ENCODE measurements around the gene MCRIP2. TPM values are rescaled to one million over a fixed set of nuclear protein-coding genes. Genes with fewer than 3 reads are reported as not detected.

Gene MCRIP2
- total RNA-seq, 2 donors from 2014 or later: 92.8 to 117 TPM

DNA sequence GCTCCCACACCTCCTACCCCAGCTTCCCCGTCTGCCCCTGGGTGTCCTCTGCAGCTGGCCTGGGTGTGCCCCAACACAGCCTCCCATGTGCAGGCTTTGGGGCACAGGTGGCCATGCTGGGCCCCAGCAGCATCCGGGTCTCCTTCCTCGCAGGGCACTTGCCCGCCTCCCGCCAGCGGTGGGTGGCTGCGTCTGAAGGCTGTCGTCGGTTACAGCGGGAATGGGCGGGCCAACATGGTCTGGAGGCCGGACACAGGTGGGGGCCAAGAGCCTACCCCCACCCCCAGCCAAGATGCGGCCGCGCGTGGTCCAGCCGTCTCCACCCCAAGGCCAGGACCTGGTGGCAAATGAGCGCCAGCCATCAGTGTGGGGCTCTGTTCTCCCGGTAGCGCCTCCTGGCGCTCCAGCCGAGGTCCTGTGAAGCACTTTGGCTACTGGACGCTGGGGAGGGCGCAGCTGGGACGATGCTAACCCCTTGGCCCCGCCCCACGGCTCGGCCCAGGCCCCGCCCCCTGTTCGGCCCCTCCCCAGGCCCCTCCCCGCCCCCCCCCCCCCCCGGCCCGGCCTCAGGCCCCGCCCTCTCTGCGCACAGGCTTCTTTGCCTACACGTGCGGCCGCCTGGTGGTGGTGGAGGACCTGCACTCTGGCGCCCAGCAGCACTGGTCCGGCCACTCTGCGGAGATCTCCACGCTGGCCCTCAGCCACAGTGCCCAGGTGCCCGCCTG, 19.0 kb downstream of the MCRIP2 start:
- ATAC-seq (peak; percentile 79 to 90), DNase-seq (peak; percentile 92)
- intact Hi-C loops (cut with DNase I): loop anchor here in 1 of 2 donors (5.0 kb wide), 1 partner anchor 88 kb away; no protein-coding TSS in a partner anchor

DNA sequence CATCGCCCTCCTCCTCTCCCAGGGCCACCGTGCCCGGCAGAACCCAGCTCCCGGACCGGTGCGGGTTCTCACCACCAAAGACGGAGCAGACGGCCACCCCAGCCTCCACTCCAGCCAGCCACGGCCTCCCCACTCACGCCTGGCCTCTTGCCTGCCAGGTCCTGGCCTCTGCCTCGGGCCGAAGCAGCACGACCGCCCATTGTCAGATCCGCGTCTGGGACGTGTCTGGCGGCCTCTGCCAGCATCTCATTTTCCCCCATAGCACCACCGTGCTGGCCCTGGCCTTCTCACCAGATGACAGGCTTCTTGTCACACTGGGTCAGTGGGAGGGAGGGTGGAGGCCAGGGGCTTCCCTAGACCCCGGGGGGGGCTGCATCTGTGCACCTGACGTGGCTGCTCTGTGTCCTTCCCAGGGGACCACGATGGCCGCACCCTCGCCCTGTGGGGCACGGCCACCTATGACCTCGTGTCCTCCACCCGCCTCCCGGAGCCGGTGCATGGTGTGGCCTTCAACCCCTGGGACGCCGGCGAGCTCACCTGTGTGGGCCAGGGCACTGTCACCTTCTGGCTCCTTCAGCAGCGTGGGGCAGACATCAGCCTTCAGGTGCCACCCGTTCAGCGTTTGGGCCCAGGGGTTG, 19.7 kb downstream of the MCRIP2 start:
- intact Hi-C loops (cut with DNase I): loop anchor here in 1 of 2 donors (5.0 kb wide), 1 partner anchor 89 kb away; no protein-coding TSS in a partner anchor
- DNase-seq: no peak
- ATAC-seq: no peak

DNA sequence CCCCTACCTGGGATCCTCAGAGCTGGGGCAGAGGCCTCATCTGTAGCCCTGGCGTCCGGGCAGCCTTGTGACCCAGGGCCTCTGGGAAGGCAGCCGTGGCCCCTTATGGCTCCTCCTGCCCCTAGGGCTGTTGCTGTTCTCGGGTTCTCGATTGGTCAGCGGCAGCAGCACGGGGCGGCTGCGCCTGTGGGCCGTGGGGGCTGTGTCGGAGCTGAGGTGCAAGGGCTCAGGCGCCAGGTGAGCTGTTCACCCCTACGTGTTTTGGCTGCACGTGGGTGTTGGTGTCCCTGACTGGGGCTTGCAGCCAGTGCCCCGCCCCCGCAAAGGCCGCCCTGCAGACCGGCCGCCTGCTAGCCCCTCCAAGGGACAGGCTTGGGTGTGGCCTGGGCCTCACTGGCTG, 20.5 kb downstream of the MCRIP2 start:
- intact Hi-C loops (cut with DNase I): loop anchor here in 1 of 2 donors (5.0 kb wide), 1 partner anchor 90 kb away; no protein-coding TSS in a partner anchor
- ATAC-seq: no peak

DNA sequence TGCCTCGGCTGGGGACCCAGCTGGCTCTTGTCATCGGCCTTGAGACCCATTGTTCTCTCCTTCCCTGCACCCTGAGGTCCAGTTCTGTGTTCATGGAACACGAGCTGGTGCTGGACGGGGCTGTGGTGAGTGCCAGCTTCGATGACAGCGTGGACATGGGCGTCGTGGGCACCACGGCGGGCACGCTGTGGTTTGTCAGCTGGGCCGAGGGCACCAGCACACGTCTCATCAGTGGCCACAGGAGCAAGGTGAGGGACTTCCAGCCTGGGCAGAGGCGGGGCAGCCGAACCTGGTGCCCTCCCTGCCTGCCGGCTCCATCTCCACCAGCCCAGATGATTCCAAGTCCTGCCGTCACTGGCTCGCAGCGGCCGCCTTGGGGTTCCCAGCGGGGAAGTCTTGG, 21.0 kb downstream of the MCRIP2 start:
- ATAC-seq (no peak), DNase-seq (no peak)
- intact Hi-C loops (cut with DNase I): loop anchor here in 1 of 2 donors (5.0 kb wide), 1 partner anchor 90 kb away; no protein-coding TSS in a partner anchor

More for the DNA sequence above, 20.5 kb downstream of the MCRIP2 start:
- DNase-seq: no peak

DNA sequence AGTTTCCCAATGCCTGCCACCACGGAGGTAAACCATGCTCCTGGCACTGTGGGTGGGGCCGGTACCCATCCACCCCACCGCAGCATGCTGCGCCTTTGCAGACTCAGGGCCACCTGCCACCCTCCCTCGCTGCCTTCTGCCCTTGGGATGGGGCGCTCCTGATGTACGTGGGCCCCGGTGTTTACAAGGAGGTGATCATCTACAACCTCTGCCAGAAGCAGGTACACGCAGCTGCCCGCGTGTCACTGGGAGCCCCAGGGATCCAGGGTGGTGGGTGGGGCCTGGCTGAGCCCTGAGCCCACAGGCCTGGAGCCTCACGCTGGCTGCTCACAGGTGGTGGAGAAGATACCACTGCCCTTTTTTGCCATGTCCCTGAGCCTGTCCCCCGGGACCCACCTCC, 24.9 kb downstream of the MCRIP2 start:
- ATAC-seq (no peak), DNase-seq (no peak)
- intact Hi-C loops (cut with DNase I): loop anchor here in 1 of 2 donors (5.0 kb wide), 1 partner anchor 84 kb away; no protein-coding TSS in a partner anchor

DNA sequence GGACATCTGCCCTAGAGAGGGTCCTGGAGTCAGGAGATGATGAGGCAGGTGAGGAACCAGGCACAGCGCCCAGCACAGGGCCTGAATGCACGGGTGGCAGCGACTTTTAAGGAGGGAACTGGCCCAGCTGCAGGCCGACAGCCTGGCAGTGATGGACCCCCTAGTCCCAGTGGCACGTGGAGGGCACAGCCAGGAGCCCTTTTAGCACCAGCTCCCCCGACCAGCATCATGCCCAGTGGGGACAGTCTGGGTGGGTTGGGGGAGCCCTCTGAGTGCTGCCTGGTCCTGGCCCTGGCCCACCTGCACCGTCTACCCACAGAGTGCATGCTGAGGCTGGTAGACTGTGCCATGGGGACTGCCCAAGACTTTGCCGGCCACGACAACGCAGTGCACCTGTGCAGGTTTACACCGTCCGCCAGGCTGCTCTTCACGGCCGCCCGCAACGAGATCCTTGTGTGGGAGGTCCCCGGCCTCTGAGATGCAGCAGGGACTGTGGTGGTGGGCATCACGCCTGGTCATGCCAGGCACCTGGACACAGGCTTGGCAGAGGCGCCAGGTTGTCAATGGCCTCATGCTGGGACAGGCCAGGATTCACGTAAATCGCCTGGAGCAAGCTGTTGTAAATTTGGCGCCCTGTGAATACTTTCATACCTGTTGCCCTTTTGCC, 25.6 kb downstream of the MCRIP2 start:
- ATAC-seq (no peak), DNase-seq (no peak)
- intact Hi-C loops (cut with DNase I): loop anchor here in 1 of 2 donors (5.0 kb wide), 1 partner anchor 85 kb away; no protein-coding TSS in a partner anchor

DNA sequence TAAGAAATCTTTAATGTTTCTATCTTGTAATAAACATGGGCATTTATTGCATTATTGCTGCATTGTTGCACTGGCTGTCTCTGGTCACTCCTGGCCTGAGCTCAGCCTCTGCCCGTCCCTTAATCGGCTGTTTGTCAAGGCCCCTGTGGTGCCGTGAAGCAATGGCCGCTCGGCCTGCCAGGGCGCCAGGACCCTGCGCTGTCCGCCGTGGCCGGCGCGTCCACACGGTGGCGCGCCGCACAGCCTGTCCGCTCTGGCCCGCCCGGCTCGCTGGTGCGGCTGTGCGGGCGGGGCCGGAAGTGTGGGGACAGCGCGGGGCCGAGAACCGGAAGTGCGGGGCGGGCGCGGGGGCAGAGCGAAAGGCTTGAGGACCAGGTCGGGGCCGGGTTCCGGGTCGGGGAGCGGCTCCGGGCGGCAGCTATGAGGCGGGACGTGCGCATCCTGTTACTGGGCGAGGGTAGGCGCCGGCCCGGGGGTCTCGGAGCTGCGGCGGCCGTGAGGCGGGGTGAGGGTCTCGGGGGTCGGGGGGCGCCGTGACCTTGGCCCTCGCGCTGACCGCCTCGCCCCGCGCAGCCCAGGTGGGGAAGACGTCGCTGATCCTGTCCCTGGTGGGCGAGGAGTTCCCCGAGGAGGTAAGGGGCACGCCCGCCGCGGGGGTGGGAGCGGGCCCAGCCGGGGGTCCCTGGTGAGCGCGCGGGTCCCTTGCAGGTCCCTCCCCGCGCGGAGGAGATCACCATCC, 26.3 kb downstream of the MCRIP2 start, which contains the start of gene RHOT2:
TSS of gene RHOT2 (plus strand) at position 353 of the 739 bp plus-strand sequence. CDS start at position 421, 68 bp downstream.
- intact Hi-C loops (cut with DNase I): loop anchor here in 1 of 2 donors (5.0 kb wide), 1 partner anchor 86 kb away; no protein-coding TSS in a partner anchor
- DNase-seq: peak; percentile 95
- peak; percentile 92 to 97 for ATAC-seq

DNA sequence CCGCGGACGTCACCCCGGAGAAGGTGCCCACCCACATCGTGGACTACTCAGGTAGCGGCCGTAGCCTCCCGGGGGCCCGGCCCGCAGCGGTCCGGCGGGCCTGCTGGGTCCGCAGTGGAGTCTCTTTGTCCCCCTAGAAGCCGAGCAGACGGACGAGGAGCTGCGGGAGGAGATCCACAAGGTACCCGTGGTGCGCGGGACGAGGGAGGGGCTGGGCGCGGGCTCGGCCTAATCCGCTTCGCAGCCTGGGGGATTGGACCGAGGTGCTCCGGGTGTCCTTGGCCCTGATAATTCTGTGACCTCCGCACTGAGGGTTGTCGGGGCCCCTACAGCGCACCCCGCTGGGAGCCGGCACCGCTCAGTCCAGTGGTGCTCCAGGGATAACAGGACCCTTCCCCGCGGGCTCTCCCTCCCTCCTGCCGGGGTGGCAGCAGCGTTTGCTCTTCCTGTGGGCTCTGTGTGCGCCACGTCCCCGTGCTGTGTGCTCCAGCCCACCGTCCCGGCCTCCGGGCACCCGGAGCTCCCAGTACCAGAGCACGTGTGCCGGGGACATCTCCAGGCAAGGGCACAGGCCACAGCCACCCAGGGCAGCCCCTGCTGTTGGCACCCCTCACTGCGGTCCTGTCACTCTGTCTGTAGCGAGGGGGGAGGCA, 27.0 kb downstream of the MCRIP2 start:
- ATAC-seq (peak; percentile 3 to 11), DNase-seq (no peak)
- intact Hi-C loops (cut with DNase I): loop anchor here in 1 of 2 donors (5.0 kb wide), 1 partner anchor 86 kb away; no protein-coding TSS in a partner anchor

DNA sequence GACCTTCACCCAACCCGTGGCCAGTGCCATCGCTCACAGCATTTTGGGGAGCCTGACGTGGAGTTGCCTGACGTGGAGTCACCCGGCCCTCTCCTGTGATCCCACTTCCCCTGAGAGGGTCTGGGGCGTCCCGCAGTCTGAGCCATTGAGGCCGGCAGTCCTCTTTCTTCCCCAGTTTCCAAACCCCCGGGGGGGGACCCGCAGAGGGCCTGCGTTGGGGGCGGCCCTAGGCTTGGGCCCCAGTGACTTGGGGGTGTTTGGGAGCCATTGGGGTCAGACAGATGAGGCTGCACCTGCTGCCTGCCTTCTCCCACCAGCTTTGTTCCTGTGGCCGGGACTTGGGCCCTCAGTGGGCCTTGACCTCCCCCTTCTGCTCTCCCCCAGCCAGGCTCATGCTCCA, 28.0 kb downstream of the MCRIP2 start:
- no peak for DNase-seq
- ATAC-seq: no peak
- intact Hi-C loops (cut with DNase I): loop anchor here in 1 of 2 donors (5.0 kb wide), 1 partner anchor 87 kb away; no protein-coding TSS in a partner anchor

DNA sequence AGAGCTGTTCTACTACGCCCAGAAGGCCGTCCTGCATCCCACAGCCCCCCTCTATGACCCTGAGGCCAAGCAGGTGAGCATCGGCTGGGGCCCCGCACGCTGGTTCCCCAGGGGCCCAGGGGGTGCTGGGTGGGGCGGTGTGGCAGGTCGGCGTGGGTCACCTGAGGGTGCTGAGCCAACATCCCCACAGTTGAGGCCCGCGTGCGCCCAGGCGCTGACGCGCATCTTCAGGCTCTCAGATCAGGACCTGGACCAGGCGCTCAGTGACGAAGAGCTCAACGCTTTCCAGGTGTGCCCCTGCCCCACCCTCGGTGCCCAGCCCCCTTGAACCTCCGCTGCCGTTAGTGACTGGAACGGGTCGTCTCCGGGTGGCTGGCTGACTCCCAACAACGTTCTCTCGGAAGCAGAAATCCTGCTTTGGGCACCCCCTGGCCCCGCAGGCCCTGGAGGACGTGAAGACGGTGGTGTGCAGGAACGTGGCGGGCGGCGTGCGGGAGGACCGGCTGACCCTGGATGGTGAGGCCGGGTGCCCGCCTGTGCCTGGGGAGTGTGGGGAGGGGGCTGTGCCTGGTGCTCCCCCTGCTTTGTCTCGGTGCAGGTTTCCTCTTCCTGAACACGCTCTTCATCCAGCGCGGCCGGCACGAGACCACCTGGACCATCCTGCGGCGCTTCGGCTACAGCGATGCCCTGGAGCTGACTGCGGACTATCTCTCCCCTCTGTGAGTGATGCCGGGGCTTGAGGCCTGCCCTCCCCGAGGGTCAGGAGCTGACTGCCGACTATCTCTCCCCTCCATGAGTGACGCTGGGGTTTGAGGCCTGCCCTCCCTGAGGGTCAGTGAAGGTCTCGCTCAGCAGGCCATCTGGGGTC, 29.1 kb downstream of the MCRIP2 start:
- intact Hi-C loops (cut with DNase I): no loop called here
- ATAC-seq: no peak
- no peak for DNase-seq

DNA sequence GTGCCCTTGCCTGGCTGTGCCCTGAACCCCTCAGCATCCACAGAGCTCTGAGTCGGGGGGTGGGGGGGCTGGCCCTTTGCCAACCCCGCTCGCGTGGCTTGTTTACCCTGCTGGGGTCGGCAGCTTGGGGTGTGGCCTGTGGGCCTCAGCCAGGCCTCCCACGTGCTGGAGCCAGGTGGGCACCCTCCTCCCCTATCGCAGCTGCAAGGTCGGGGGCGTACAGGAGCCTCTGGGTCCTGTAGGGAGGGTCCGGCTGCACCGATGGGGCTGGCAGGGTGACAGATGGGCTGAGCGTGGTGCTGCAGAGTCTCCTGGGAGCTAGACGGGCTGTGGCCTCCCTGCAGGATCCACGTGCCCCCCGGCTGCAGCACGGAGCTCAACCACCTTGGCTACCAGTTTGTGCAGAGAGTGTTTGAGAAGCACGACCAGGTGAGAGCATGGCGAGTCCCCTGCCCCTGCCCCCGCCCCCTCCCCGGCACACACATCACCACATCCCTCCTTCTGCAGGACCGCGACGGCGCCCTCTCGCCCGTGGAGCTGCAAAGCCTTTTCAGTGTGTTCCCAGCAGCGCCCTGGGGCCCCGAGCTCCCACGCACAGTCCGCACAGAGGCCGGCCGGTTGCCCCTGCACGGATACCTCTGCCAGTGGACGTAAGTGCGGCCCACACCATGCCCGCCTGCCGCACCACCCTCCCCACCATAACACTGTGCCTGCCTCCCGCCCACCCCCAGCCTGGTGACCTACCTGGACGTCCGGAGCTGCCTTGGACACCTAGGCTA, 29.9 kb downstream of the MCRIP2 start:
- DNase-seq: no peak
- no peak for ATAC-seq
- intact Hi-C loops (cut with DNase I): no loop called here

DNA sequence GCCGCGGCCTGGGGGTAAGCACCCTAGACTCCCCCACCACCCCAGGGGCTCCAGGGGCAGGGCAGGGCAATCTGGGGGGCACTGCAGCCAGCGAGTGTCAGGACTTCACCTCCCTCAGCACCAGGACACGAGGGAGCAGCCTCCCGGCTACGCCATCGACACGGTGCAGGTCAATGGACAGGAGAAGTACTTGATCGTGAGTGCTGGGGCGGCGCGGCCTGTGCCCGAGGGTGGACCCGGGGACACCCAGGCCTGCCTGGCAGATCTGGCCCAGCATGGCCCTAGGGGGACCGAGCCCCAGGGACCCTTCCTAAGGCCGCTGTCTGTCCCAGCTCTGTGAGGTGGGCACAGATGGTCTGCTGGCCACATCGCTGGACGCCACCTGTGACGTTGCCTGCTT, 30.7 kb downstream of the MCRIP2 start:
- intact Hi-C loops (cut with DNase I): no loop called here
- ATAC-seq (no peak), DNase-seq (no peak)

DNA sequence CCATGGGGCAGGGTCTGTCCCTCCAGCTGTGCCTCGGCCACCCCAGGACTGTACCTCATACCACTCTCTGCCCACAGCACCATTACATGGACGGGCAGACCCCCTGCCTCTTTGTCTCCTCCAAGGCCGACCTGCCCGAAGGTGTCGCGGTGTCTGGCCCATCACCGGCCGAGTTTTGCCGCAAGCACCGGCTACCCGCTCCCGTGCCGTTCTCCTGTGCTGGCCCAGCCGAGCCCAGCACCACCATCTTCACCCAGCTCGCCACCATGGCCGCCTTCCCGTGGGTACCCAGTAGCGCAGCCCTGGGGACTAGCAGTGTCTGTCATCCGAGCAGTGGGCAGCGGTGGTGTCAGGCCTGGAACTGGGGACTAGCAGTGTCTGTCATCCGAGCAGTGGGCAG, 31.2 kb downstream of the MCRIP2 start:
- DNase-seq: no peak
- ATAC-seq: no peak
- intact Hi-C loops (cut with DNase I): no loop called here

DNA sequence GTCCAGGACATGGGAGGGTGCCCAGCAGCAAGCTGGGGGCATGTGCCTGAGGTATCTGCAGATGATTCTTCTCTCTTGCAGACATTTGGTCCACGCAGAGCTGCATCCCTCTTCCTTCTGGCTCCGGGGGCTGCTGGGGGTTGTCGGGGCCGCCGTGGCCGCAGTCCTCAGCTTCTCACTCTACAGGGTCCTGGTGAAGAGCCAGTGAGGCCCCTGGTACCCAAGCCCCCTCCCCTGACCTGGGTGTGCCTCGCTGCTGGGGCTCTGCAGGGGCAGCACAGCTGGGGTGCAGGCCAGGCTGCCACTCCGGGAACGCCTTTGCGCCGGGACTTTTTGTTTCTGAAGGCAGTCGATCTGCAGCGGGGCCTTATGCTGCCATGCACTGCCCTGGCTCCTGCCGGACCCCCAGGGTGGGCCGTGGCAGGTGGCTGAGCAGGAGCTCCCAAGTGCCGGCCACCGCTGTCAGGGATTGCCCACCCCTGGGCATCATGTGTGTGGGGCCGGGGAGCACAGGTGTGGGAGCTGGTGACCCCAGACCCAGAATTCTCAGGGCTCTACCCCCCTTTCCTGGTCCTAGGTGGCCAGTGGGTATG, 31.9 kb downstream of the MCRIP2 start:
- ATAC-seq: no peak
- intact Hi-C loops (cut with DNase I): no loop called here
- no peak for DNase-seq

DNA sequence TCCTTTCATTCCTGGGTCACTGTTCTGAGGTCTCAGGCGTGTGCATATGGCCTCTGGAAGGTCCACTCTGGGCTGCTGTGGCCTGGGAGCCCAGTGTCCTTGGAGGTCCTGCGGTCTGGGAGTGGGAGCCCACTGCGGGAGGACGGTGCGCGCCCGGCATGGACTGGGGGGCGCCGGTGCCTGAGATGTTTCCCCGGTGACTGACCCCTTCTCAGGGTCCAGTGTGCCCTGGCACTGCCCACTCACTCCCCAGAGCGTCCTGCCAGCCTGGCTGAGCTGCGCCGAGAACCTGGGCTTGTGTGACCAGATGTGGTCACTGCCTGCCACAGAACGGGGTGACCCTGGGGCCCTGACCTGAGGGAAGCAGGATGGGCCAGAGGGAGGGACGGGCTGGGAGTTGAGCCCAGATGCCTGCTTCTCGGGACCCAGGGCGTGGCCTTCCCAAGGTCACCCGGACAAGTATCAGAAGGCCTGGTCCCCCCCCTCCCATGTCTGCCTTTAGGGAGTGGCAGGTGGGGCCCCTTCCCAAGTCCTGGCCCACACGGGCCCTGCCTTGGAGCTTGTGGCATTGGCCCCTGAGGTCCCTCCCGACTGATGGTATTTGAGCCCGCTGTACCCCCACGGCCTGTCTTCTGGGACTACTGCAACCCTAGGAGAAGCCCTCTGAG, 32.7 kb downstream of the MCRIP2 start:
- ATAC-seq (no peak), DNase-seq (no peak)
- intact Hi-C loops (cut with DNase I): no loop called here

Measured in left cardiac atrium (tissue), 4 donors.